ENCODE results near the gene KEL. TPM values are rescaled to one million over a fixed set of nuclear protein-coding genes. Genes with fewer than 3 reads are reported as not detected.

The KEL gene
- total RNA-seq, 4 donors from 2014 or later: 0.29 to 2.0 (median 0.49) TPM

DNA sequence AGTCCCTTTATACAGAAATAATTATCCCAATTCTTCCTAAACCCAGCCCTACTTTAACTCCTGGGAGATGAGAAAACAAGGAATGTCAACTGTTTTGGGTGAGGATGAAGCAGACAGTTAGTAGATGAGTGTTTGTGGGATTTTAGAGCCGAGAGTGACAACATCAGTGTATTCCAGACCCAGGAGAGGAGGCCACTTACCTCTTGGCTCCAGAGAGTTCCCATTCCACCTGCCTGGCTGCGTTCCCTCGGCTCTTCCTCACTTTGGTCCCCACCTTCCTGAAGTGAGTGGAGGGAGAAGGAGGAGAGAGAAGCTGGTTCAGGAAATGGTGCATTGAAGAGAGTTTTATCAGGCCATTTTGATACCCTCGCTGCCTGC lies 579 bp downstream of the KEL start:
- Histone ChIP-seq H3K27me3 (no peaks in the 10 kb centered on the region), H3K27ac (no peak overlapping the region), H3K36me3 (no peaks in the 10 kb centered on the region), H3K4me1 (no peaks in the 10 kb centered on the region), H3K9me3 (no peaks in the 10 kb centered on the region), H3K4me3 (replicated peaks in 1 of 3) (no peak overlapping the region)
- no peak for TF ChIP-seq POLR2A (IDR thresholded peaks at IDR 0.05)
- TF ChIP-seq, protein P1, sequence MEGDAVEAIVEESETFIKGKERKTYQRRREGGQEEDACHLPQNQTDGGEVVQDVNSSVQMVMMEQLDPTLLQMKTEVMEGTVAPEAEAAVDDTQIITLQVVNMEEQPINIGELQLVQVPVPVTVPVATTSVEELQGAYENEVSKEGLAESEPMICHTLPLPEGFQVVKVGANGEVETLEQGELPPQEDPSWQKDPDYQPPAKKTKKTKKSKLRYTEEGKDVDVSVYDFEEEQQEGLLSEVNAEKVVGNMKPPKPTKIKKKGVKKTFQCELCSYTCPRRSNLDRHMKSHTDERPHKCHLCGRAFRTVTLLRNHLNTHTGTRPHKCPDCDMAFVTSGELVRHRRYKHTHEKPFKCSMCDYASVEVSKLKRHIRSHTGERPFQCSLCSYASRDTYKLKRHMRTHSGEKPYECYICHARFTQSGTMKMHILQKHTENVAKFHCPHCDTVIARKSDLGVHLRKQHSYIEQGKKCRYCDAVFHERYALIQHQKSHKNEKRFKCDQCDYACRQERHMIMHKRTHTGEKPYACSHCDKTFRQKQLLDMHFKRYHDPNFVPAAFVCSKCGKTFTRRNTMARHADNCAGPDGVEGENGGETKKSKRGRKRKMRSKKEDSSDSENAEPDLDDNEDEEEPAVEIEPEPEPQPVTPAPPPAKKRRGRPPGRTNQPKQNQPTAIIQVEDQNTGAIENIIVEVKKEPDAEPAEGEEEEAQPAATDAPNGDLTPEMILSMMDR (IDR thresholded peaks at IDR 0.05): no peak
- WGBS, 2 donors: 84 to 90% methylated on average over 4 of the region's 4 CpGs
- intact Hi-C loops (cut with DNase I): no loop called here
- DNase-seq: no peak

DNA sequence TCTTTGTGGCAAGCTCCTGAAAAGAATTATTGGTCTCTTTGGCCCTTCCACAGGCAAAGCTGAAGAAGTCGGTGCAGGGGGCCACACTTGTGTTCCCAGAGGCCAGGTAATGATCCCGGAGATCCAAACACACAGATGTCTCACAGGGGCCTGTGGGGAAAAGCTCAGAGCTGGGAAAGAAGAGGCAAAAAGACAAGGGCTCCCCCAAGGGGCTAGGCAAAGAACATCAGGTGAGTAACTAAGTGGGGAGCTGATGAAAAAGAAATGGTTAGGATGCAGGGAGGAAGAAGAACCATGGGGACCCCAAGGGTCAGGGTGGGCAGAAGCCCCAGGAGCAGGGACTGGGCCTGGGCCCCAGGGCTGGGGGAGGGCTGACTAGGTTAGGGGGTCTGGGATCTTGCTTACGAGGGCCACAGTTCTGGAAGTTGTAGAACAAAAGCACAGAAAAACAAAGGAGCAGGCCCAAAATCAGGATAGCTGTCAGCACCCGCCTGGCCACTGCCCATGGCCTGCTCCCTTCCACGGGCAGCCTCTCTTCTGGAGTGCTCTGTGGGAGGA lies 1.1 kb downstream of the KEL start:
- Histone ChIP-seq H3K4me1 (no peaks in the 10 kb centered on the region), H3K9me3 (no peaks in the 10 kb centered on the region), H3K36me3 (no peaks in the 10 kb centered on the region), H3K27me3 (no peaks in the 10 kb centered on the region), H3K27ac (no peak overlapping the region), H3K4me3 (replicated peaks in 1 of 3) (no peak overlapping the region)
- TF ChIP-seq POLR2A (IDR thresholded peaks at IDR 0.05): no peak
- TF ChIP-seq, protein P1 (IDR thresholded peaks at IDR 0.05): no peak
- WGBS, 2 donors: 88 to 94% methylated on average over 5 of the region's 5 CpGs
- no peak for DNase-seq
- intact Hi-C loops (cut with DNase I): no loop called here

DNA sequence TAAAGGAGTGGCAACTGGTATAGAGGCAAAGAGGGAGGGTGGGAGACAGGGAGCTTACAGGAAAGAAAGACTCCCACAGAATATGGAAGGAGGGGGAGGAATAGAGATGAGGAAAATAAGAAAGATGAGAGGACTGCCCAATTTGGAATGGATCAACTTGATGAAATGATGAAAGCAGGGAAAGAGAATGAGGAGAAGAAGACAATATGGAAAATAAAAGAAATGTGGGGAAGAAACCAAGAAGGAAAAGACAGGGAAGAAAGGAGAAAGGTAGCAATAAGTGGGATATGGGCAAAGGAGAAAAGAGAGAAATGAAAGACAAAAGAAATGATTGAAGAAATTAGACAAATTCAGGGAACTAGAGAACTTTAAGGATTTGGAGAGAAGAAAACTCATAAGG lies 3.0 kb downstream of the KEL start:
- no peaks in the 10 kb centered on the region for H3K27me3 ChIP-seq
- TF ChIP-seq POLR2A (IDR thresholded peaks at IDR 0.05): no peak
- TF ChIP-seq, protein P1 (IDR thresholded peaks at IDR 0.05): no peak
- H3K36me3 ChIP-seq: no peaks in the 10 kb centered on the region
- no peak overlapping the region for H3K4me3 ChIP-seq (replicated peaks in 1 of 3)
- intact Hi-C loops (cut with DNase I): no loop called here
- no peaks in the 10 kb centered on the region for H3K4me1 ChIP-seq
- no peaks in the 10 kb centered on the region for H3K9me3 ChIP-seq
- no peak for DNase-seq
- no peak overlapping the region for H3K27ac ChIP-seq

DNA sequence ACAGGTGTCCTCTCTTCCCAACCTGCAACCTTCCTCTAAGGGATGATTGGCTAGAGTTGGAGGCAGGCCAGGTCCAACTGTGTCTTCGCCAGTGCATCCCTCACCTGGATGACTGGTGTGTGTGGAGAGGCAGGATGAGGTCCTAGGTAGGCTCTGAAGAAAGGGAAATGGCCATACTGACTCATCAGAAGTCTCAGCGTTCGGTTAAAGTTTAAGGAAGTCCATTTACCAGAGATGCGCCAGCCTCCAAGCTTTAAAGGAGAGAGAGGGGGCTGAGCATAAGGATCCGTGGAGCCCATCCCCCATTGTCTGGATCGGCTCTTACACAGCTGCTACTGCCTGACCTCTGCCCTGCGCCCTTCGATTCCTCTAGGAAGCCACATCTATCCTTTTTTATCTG lies 4.4 kb downstream of the KEL start:
- Histone ChIP-seq H3K36me3 (no peaks in the 10 kb centered on the region), H3K9me3 (no peaks in the 10 kb centered on the region), H3K4me3 (replicated peaks in 1 of 3) (no peak overlapping the region), H3K27ac (no peak overlapping the region), H3K27me3 (no peaks in the 10 kb centered on the region), H3K4me1 (no peaks in the 10 kb centered on the region)
- DNase-seq: no peak
- WGBS, 2 donors: 79 to 85% methylated on average over 8 of the region's 8 CpGs
- TF ChIP-seq, protein P1 (IDR thresholded peaks at IDR 0.05): no peak
- TF ChIP-seq POLR2A (IDR thresholded peaks at IDR 0.05): no peak
- intact Hi-C loops (cut with DNase I): no loop called here

DNA sequence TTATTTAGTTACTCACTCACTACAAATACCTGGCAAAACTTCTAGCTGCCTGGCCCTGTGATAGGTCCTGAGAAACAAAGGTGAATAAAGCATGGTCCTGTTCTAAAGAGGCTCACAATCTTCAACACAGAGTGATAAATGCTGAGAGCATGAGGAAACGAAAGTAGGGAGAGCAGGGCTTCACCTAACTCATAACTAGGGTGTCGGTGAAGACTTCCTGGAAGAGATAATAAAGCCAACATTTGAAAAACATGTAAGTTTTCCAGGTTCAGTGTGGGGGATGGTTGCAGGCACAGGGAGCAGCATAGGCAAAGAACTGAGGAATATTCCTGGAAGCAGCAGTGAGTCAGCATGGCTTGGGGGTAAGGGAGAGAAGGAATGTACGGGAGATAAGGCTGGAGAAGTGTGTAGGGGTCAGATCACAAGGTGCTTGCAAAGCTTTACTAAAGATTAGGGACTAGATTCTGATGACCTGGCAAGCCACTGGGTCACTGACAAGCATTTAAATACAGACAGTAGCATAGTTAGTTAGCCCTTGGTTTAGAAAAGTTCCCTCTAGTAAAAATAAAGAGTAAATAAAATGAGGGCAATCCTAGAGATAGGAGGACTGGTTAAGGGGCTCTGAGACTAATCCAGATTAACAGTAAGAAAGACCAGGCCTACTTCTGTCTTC lies 5.1 kb downstream of the KEL start:
- Histone ChIP-seq H3K27me3 (no peaks in the 10 kb centered on the region), H3K4me1 (no peaks in the 10 kb centered on the region), H3K4me3 (replicated peaks in 1 of 3) (no peak overlapping the region), H3K27ac (no peak overlapping the region), H3K9me3 (no peaks in the 10 kb centered on the region), H3K36me3 (no peaks in the 10 kb centered on the region)
- no peak for DNase-seq
- intact Hi-C loops (cut with DNase I): no loop called here
- TF ChIP-seq, protein P1 (IDR thresholded peaks at IDR 0.05): no peak
- no peak for TF ChIP-seq POLR2A (IDR thresholded peaks at IDR 0.05)
- 83 to 86% methylated on average over 3 of the region's 3 CpGs for WGBS, 2 donors

All from thyroid gland (tissue), 4 donors.